HG02938 (cell line): Measurements from ENCODE around the gene KRTAP4-11.
"Not testable (repeated sequence)": the region's sequence is repeated elsewhere in the genome, so short reads cannot be mapped to it uniquely, and the experiment has no call there.

Source experiments
- ATAC-seq: cut with Tn5 transposase; IDR thresholded peaks from one replicate; pipeline ENCODE4 v1.9.1; 2021; ENCODE audit warnings: mild to moderate bottlenecking, moderate library complexity; ENCODE audit not compliant: unreplicated experiment

KRTAP4-11 gene

GRCh38 chr17:41088760-41089352, 29.3 kb downstream of the KRTAP4-11 start:
- not testable (repeated sequence) for ATAC-seq

DNA sequence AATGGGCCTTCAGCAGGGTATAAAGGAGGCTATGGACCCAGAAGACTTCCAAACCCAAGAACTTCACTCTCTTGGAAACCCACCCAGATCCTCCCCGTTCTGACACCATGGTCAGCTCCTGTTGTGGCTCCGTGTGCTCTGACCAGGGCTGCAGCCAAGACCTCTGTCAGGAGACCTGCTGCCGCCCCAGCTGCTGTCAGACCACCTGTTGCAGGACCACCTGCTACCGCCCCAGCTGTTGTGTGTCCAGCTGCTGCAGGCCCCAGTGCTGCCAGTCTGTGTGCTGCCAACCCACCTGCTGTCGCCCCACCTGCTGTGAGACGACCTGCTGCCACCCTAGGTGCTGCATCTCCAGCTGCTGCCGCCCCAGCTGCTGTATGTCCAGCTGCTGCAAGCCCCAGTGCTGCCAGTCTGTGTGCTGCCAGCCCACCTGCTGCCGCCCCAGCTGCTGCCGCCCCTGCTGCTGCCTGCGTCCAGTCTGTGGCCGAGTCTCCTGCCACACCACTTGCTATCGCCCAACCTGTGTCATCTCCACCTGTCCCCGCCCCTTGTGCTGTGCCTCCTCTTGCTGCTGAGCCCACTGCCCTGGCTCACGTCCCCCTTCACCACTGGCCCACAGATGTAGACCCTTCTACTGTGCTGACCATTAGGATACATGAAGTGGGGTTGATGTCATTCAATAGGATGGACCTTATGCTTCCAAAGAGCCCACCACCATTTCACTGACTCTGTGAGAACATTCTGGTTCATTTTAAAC, 33.9 kb downstream of the KRTAP4-11 start, which contains the start of gene KRTAP4-7:
TSS of gene KRTAP4-7 (plus strand) at position 51 of the 757 bp plus-strand sequence. CDS start at position 108, 57 bp downstream.
- not testable (repeated sequence) for ATAC-seq

DNA sequence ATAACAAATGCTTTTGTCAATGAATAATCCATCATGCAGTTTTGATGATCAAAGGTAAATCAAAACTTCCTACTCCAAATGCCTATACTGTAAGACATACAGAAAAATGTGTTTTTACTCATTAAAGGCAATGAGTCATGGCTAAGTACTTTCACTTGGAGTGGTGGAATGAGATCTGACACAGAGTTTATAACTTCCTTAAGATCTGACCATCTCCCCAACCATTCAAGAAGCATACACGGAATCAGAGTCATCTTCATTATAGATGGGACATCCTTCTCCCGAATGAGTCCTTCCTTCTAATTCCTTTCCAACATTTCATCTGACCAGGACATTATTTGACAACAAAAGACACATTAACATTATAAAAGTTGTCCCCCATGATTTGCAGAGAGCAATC, 34.7 kb downstream of the KRTAP4-11 start:
- not testable (repeated sequence) for ATAC-seq

DNA sequence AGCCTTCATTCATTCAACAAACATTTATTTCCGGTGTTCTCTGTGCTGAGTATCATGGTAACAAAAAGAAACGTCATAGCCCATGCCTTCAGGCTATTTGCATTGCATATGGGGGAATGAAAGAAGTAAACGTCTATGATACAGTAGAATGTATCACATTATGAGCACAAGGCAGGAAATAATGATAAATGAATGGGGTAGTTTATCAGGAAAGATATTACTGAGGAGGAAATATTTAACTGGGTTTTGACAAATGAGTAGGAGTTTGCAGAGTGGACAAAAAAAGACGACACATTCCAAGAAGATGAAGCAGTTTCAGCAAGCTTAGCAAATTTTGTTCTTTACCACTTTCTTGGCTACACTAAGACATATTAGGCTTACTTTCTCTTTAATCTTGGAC, 35.5 kb downstream of the KRTAP4-11 start:
- no peak for ATAC-seq

GRCh38 chr17:41076788-41077187, 41.4 kb downstream of the KRTAP4-11 start:
- ATAC-seq, result no peak

DNA sequence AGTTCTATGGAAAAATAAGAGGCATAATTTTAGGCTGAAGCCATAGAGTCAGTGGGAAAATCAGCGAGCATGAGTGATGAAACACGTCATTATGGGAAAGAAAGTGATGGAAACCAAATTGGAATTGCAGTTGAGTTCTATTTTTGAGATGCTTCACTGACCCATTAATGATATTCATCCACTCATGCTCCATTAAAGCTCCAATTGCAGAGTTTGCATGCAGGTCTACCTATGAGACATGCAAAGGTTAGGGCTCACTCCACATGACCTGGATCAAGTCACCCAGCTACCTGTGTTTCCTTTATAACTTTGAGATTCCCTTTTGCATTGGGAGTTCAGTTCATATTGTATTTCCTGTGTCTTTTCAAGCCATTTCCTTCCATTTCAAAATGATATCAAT, 44.5 kb downstream of the KRTAP4-11 start:
- ATAC-seq, result no peak

DNA sequence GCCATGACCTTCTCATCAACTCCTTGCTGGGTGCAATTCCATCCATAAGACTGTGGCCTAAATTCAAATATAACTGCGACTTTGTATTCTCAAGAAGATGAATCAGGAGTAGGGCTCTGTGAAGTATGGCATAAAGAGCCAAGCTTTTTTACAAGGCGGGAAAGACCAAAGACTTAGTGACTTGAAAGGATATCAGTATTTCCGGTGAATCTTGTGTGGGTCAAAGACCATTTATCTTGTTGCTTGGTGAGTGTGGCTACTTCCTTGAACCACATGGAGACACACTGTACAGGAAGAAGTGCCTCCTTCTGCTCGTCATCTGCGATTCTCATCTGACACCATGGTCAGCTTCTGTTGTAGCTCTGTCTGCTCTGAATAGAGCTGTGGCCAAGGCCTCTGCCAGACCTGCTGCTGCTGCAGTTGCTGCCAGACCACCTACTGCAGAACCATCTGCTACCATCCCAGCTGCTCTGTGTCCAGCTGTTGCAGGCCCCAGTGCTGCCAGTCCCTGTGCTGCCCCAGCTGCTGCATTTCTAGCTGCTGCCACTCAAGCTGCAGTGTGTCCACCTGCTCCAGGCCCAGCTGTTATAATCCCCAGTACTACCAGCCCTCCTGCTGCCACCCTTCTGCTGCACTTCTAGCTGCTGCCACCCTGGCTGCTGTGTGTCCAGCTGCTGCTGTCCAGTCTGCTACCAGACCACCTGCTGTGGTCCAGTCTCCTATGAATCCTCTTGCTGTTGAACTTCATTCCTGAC, 46.4 kb downstream of the KRTAP4-11 start:
- ATAC-seq, result no peak

DNA sequence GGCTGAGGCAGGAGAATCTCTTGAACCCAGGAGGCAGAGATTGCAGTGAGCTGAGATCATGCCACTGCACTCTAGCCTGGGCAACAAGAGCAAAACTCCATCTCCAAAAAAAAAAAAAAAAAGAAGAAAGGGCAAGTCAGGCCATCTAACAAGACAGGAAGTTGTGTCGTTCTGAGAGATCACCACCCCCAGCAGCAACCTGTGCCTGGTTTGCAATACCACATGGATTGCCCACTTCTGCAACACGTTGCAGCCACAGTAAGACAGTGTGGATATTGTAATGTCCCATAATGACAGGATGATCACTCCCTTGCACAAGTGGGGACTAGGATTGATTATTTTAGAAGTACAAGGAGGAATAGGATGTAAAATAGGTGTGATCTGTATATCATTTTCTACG, 49.1 kb downstream of the KRTAP4-11 start:
- no peak for ATAC-seq

DNA sequence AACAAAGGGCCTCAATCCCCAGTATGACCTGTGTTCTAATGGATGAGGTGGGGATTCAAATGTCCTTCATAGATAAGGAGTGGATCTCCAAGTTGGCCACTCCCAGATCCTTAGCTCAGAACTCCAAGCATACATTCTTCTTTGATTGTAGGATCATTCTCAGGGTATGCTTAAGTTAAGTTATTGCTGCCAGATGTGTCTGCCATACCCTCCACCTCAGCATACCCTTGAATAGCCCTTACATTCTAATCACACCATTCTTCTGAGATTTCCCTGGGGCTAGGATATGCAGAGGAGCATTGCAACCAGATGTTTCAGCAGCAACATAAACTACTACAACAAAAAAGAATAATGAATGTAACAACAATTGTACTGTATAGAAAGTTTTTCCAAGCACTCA, 50.9 kb downstream of the KRTAP4-11 start:
- no peak for ATAC-seq
